Spleen (tissue), 7 donors: ENCODE data around the gene RXFP1.

Experiments
- CTCF ChIP-seq, 11 experiments: fragments of 200-600 bp in 7 of 11; fragments of 450-650 bp in 4 of 11; sonication (generic) in 4 of 11; IDR thresholded peaks in 8 of 11; conservative IDR thresholded peaks in 3 of 11; 1 replicate in 7 of 11; 2 replicates in 4 of 11; pipeline versions ENCODE4 v1.4.0 to v1.8.0; 2016 to 2021; ENCODE audit warnings: antibody characterized with exemption in 11 of 11, inconsistent platforms in 4 of 11, mild to moderate bottlenecking in 1 of 11
- POLR2A ChIP-seq, 3 donors: fragments of 450-650 bp; IDR thresholded peaks; one replicate each; pipeline ENCODE4 v1.5.1; 2017; ENCODE audit warnings: antibody characterized with exemption in 3 of 3, mild to moderate bottlenecking in 1 of 3
- POLR2AphosphoS5 ChIP-seq, 3 donors: sonication (generic); formaldehyde crosslinking; IDR thresholded peaks; one replicate each; pipeline ENCODE4 v1.5.1; 2017; ENCODE audit warnings: antibody characterized with exemption in 3 of 3
- donor health status: DM: no; HTN: no; CAD: no; lungs with moderate emphysema.
- donor health status: DM: no; HTN: no; CAD: no.
- donor health status: DM: no; HTN: no; CAD: no.

GRCh38 chr4:158599150-158599549 is 77.5 kb downstream of the RXFP1 start:
- TF ChIP-seq CTCF (IDR thresholded peaks at IDR 0.05 in 8 of 11, conservative IDR thresholded peaks at IDR 0.05 in 3 of 11), result no peak
- no peak for TF ChIP-seq POLR2A (IDR thresholded peaks at IDR 0.05)
- no peak for TF ChIP-seq POLR2AphosphoS5 (IDR thresholded peaks at IDR 0.05)
